ENCODE results near the gene TESMIN. TPM values are rescaled to one million over a fixed set of nuclear protein-coding genes. Genes with fewer than 3 reads are reported as not detected.

Gene TESMIN, protein sequence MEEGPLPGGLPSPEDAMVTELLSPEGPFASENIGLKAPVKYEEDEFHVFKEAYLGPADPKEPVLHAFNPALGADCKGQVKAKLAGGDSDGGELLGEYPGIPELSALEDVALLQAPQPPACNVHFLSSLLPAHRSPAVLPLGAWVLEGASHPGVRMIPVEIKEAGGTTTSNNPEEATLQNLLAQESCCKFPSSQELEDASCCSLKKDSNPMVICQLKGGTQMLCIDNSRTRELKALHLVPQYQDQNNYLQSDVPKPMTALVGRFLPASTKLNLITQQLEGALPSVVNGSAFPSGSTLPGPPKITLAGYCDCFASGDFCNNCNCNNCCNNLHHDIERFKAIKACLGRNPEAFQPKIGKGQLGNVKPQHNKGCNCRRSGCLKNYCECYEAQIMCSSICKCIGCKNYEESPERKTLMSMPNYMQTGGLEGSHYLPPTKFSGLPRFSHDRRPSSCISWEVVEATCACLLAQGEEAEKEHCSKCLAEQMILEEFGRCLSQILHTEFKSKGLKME
- 1 to 10 TPM; 8.2 to 9.5 TPM for total RNA-seq

- Mint-ChIP-seq H3K9me3 (ENCODE audit: insufficient read depth) (no peaks in the 10 kb centered on the region), H3K27ac (no peak within 1 kb of the TSS), H3K4me3 (peak within 1 kb of the TSS; percentile 62), H3K36me3 (ENCODE audit: low read depth) (peaks cover 16% of the 10 kb centered on the region), H3K4me1 (ENCODE audit: low read depth) (peaks cover 8% of the 10 kb centered on the region), H3K27me3 (ENCODE audit: low read depth) (peaks cover 3% of the 10 kb centered on the region)
- CTCF ChIA-PET = no interaction called here
- POLR2A ChIA-PET = no interaction called here
- DNase-seq (peak; percentile 95), ATAC-seq (peak; percentile 96)
Observed at GRCh38 chr11:68751331-68751856, at the start of gene TESMIN. TESMIN (minus strand) TSS chr11:68751520; CDS start chr11:68750660, 860 bp downstream.

DNA sequence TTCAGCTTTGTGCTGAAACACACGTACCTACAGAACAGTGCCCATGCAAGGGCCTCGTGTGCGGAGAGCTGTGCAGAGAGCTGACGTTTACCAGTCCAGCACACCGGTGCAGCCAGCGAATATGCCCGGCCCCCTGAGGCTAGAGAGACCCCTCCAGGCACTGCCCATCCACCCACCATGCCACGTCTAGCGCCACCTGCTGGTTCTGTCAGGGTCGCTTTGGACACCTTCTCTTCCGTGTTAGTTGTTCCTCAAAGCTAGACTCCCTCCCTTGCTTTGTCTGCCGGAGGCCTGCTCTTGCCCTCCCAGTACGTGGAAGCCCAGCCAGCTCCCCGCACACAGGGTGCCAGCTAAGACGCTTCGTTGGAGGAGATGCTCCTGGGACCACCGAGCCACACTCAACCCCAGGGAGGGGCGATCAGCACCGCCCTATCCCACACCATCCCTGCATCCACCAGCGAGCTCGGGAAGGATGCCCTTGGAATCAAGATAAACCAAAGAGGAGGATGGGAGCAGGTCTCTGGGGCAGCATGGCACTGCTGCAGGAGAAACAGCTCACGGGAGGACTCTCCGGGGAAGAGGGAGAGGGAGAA lies 47.0 kb upstream of the TESMIN start:
- Mint-ChIP-seq H3K9me3 (ENCODE audit: insufficient read depth) (no peaks in the 10 kb centered on the region), H3K4me1 (ENCODE audit: low read depth) (no peaks in the 10 kb centered on the region), H3K36me3 (ENCODE audit: low read depth) (peaks cover 47% of the 10 kb centered on the region), H3K27me3 (ENCODE audit: low read depth) (no peaks in the 10 kb centered on the region), H3K4me3 (no peak overlapping the region), H3K27ac (no peak overlapping the region)
- ATAC-seq (no peak), DNase-seq (peak; percentile 47)
- ChIA-PET POLR2A (no interaction called here), CTCF (interaction anchor here (0.7 to 1.9 kb wide), 10 partner anchors 10 to 214 kb away, joined by 3 to 10 read pairs (median 3); no protein-coding TSS in a partner anchor)

DNA sequence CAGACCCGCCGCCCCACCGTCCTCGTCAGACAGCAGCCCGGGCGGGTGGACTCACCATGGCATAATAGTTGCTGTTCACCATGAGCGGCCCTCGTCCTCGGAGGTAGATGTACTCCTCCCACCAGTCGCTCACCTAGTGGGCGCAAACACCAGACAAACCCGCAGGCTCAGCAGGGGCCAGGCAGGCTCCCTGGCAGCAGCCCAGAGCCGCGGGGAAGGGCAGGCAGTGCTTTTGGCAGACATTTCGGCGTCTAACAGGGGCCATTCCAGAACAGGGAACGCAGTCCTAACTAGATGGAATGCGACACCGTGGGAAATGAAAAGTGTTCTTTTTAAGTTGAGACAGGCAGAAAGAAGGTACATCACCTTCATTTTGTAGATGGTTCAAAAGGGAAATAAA lies 45.5 kb upstream of the TESMIN start:
- DNase-seq = no peak
- POLR2A ChIA-PET = no interaction called here
- CTCF ChIA-PET = interaction anchor here (1.0 to 1.2 kb wide), 2 partner anchors 19 to 58 kb away, joined by 3 read pairs; no protein-coding TSS in a partner anchor
- no peaks in the 10 kb centered on the region for H3K9me3 Mint-ChIP-seq (ENCODE audit: insufficient read depth)
- no peak overlapping the region for H3K27ac Mint-ChIP-seq
- H3K4me3 Mint-ChIP-seq = no peak overlapping the region
- H3K4me1 Mint-ChIP-seq (ENCODE audit: low read depth) = no peaks in the 10 kb centered on the region
- H3K27me3 Mint-ChIP-seq (ENCODE audit: low read depth) = no peaks in the 10 kb centered on the region
- no peak for ATAC-seq
- peaks cover 50% of the 10 kb centered on the region for H3K36me3 Mint-ChIP-seq (ENCODE audit: low read depth)

DNA sequence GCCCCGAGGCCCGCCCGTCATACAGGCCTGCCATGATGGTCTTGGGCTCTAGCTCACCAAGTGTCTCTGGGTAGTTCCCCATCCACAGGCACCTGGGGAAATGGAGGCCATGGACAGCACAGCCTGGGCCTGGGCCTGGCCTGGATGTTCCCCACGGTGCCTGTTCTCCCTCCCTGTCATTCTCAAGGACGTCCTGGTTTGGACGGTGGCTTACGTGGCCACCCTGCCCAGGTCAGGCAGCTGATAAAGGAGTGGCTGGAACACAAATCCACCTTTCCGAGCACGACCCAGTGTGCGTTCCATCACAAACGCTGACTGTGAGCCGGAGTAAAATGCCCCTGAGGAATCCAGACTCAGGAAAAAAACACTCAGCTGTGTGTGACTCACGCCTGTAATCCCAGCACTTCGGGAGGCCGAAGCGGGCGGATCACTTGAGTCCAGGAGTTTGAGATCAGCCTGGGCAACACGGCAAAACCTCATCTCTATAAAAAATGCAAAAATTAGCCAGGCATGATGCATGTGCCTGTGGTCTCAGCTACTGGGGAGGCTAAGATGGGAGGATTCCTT lies 41.2 kb upstream of the TESMIN start:
- POLR2A ChIA-PET = no interaction called here
- DNase-seq (no peak), ATAC-seq (no peak)
- Mint-ChIP-seq H3K9me3 (ENCODE audit: insufficient read depth) (no peaks in the 10 kb centered on the region), H3K27me3 (ENCODE audit: low read depth) (no peaks in the 10 kb centered on the region), H3K4me1 (ENCODE audit: low read depth) (no peaks in the 10 kb centered on the region), H3K4me3 (no peak overlapping the region), H3K36me3 (ENCODE audit: low read depth) (peaks cover 39% of the 10 kb centered on the region), H3K27ac (no peak overlapping the region)
- CTCF ChIA-PET = no interaction called here

GRCh38 chr11:68784653-68785052 lies 33.3 kb upstream of the TESMIN start:
- CTCF ChIA-PET = no interaction called here
- H3K27ac Mint-ChIP-seq = no peak overlapping the region

DNA sequence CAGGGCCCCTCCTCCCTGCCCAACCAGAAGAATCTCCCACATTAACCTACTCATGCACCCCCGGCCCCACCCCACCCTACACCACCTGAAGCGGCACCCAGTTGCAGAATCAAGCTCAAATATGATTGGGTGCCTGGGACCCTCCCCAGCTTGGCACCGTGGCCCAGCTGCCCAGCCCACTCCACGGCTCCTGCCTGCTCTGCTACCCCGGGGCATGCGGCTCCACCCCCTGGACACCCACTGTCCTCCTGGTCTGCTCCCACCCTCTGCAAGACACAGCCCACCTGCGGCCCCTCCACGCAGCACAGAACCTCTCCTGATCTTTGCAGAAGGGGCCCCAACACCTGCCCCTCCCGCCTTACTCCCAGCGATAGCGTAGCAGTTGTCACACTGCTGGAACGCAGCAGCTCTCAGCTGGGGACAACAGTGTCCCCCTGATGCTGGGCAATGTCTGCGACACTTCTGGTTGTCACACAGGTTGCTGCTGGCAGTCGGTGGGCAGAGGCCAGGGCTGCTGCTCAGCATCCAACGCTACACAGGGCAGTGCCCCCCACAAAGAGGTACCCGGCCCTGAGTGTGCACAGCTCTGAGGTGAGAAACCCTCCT lies 32.0 kb upstream of the TESMIN start:
- Mint-ChIP-seq H3K27ac (no peak overlapping the region), H3K9me3 (ENCODE audit: insufficient read depth) (no peaks in the 10 kb centered on the region), H3K4me3 (no peak overlapping the region), H3K4me1 (ENCODE audit: low read depth) (no peaks in the 10 kb centered on the region), H3K36me3 (ENCODE audit: low read depth) (peaks cover 37% of the 10 kb centered on the region), H3K27me3 (ENCODE audit: low read depth) (no peaks in the 10 kb centered on the region)
- POLR2A ChIA-PET = no interaction called here
- CTCF ChIA-PET = no interaction called here
- ATAC-seq (no peak), DNase-seq (no peak)

More at GRCh38 chr11:68784653-68785052, 33.3 kb upstream of the TESMIN start:
- no peak for DNase-seq
- Mint-ChIP-seq H3K27me3 (ENCODE audit: low read depth) (no peaks in the 10 kb centered on the region), H3K36me3 (ENCODE audit: low read depth) (peaks cover 30% of the 10 kb centered on the region), H3K9me3 (ENCODE audit: insufficient read depth) (no peaks in the 10 kb centered on the region), H3K4me1 (ENCODE audit: low read depth) (no peaks in the 10 kb centered on the region), H3K4me3 (no peak overlapping the region)
- POLR2A ChIA-PET = no interaction called here
- no peak for ATAC-seq

DNA sequence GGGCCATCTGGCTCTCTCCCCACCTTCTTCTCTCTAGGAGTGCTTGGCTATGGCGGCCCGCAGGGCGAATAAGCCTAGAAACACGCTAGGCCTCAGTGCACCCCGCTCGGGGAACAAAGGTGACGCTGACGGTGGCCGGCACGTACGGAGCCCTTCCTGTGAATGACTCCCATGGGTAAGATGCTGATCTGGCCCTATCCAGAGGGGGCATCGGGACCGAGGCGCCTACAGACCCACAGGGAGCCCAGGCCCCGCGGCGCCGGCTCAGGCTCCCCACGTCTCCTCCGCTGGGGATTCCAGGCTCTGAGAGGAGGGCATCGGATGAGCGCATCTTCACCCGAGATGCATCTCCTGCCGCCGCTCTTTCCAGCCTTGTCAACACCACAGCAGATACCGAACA lies 31.4 kb upstream of the TESMIN start:
- Mint-ChIP-seq H3K4me1 (ENCODE audit: low read depth) (no peaks in the 10 kb centered on the region), H3K9me3 (ENCODE audit: insufficient read depth) (no peaks in the 10 kb centered on the region), H3K36me3 (ENCODE audit: low read depth) (peaks cover 40% of the 10 kb centered on the region), H3K27me3 (ENCODE audit: low read depth) (no peaks in the 10 kb centered on the region), H3K27ac (no peak overlapping the region), H3K4me3 (no peak overlapping the region)
- DNase-seq (no peak), ATAC-seq (no peak)
- POLR2A ChIA-PET = no interaction called here
- CTCF ChIA-PET = no interaction called here

DNA sequence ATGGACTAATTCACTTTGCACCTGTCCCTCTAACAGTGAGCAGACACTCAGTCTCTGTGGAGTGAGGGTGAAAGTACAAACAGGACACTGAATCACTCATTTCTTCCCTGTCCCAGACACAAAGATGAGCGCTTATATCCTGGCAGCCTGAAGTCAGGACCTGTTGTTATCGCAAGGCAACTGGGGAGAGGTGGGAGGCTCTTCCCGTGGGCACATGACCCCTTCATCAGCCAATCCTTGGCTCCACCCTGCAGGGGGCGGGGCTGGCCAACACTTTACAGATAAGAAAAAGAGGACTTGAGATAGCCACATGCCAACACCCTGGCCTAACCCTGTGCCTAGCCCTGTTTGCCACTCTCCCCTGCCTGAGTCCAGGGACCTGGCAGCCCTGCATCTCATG lies 29.5 kb upstream of the TESMIN start:
- no peak for ATAC-seq
- POLR2A ChIA-PET = no interaction called here
- CTCF ChIA-PET = no interaction called here
- Mint-ChIP-seq H3K27me3 (ENCODE audit: low read depth) (no peaks in the 10 kb centered on the region), H3K9me3 (ENCODE audit: insufficient read depth) (no peaks in the 10 kb centered on the region), H3K4me1 (ENCODE audit: low read depth) (no peaks in the 10 kb centered on the region), H3K4me3 (no peak overlapping the region), H3K27ac (no peak overlapping the region), H3K36me3 (ENCODE audit: low read depth) (peaks cover 44% of the 10 kb centered on the region)
- no peak for DNase-seq

DNA sequence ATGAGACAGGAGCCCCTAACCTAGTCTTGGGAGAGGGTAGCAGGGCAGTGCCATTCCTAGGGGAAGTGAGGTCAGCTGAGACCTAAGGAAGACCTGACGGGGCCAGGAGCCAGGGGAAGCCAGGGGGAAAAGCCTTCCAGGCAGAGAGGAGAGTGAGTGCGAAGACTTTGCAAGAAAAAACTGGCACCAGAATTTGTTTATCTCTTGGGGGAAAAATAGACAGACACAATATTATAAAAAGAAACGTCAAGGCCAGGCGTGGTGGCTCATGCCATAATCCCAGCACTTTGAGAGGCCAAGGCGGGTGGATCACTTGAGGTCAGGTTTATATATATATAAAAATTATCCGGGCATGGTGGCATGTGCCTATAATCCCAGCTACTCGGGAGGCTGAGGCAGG lies 26.9 kb upstream of the TESMIN start:
- Mint-ChIP-seq H3K9me3 (ENCODE audit: insufficient read depth) (no peaks in the 10 kb centered on the region), H3K4me3 (no peak overlapping the region), H3K36me3 (ENCODE audit: low read depth) (peaks cover 55% of the 10 kb centered on the region), H3K4me1 (ENCODE audit: low read depth) (no peaks in the 10 kb centered on the region), H3K27ac (no peak overlapping the region), H3K27me3 (ENCODE audit: low read depth) (no peaks in the 10 kb centered on the region)
- CTCF ChIA-PET = no interaction called here
- DNase-seq (no peak), ATAC-seq (no peak)
- POLR2A ChIA-PET = no interaction called here

GRCh38 chr11:68776442-68777235 lies 25.3 kb upstream of the TESMIN start:
- CTCF ChIA-PET = no interaction called here
- H3K27me3 Mint-ChIP-seq (ENCODE audit: low read depth) = no peaks in the 10 kb centered on the region

GRCh38 chr11:68775951-68776388 lies 24.6 kb upstream of the TESMIN start:
- CTCF ChIA-PET = no interaction called here
- Mint-ChIP-seq H3K27me3 (ENCODE audit: low read depth) (no peaks in the 10 kb centered on the region), H3K4me3 (no peak overlapping the region), H3K36me3 (ENCODE audit: low read depth) (peaks cover 59% of the 10 kb centered on the region), H3K27ac (no peak overlapping the region), H3K4me1 (ENCODE audit: low read depth) (no peaks in the 10 kb centered on the region), H3K9me3 (ENCODE audit: insufficient read depth) (no peaks in the 10 kb centered on the region)
- DNase-seq (no peak), ATAC-seq (no peak)
- POLR2A ChIA-PET = no interaction called here

More at GRCh38 chr11:68776442-68777235, 25.3 kb upstream of the TESMIN start:
- no peak for DNase-seq
- no peaks in the 10 kb centered on the region for H3K9me3 Mint-ChIP-seq (ENCODE audit: insufficient read depth)
- no peak overlapping the region for H3K4me3 Mint-ChIP-seq
- POLR2A ChIA-PET = no interaction called here
- H3K4me1 Mint-ChIP-seq (ENCODE audit: low read depth) = no peaks in the 10 kb centered on the region
- ATAC-seq = no peak
- H3K36me3 Mint-ChIP-seq (ENCODE audit: low read depth) = peaks cover 58% of the 10 kb centered on the region
- no peak overlapping the region for H3K27ac Mint-ChIP-seq
